GM21447 (cell line): ENCODE data around the gene TMEM117.
"Not testable (repeated sequence)": the region's sequence is repeated elsewhere in the genome, so short reads cannot be mapped to it uniquely, and the experiment has no call there.

Source experiments
- ATAC-seq: cut with Tn5 transposase; IDR thresholded peaks from one replicate; pipeline ENCODE4 v1.9.1; 2021; ENCODE audit not compliant: unreplicated experiment

The TMEM117 gene

DNA sequence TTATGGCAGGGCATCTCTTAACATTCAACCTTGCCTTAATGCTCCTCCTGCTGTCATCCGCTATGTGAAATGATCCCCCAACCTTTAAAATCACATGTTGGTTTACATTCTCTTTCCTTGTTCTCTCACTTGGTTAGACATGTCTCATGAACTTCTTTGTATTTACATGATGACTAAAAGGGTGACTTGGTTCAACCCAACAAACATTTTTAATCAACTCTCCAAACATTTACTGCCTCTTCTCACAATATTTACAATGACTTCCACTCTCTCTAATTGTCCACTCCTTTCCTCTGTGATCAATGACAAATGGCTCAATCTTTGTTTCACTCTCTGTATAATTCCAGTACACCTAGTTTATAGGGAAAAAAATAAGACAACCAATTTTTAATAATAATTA, 534.1 kb downstream of the TMEM117 start:
- no peak for ATAC-seq

- ATAC-seq, result no peak
Observed at GRCh38 chr12:44370982-44371381, 535.1 kb downstream of the TMEM117 start.

DNA sequence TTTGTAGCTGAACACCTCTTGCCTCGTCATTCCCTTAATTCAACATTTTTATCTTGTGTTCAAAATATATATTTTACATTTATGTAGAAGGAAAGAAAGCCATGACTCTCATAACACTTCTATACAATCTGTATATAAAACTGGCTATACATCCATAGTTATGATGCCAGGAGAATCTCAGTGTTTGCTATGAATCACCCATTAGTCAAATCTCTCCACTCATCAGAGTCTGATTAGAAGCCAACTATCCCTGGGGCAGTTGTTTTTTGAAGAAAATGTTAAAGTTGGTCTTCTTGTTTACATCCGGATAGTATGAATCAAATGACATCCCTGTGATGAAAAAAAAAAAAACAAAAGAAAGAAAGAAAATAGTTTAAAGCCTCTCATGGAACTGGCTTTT, 536.4 kb downstream of the TMEM117 start:
- ATAC-seq, result no peak

DNA sequence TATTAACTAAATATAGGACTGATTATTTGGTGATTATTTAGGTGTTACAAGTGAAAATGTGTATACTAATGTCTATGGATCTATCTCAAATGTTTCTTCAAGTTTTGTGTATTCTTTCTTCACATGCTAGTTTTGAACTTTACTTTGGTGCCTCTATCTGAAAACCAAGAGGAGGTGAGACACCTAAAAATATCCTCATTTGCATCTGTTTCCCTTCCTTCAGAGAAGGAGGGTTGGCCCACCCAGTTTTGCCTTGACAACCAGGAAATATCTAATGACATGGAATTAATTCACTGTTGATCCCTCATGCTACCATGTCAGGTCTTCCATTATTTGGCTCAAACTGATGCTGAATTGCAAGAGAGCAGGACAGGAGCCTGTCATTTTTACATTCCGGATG, 539.8 kb downstream of the TMEM117 start:
- peak; percentile 51 for ATAC-seq

GRCh38 chr12:44377443-44378187, 541.7 kb downstream of the TMEM117 start:
- no peak for ATAC-seq

- not testable (repeated sequence) for ATAC-seq
Observed at GRCh38 chr12:44379113-44379512, 543.2 kb downstream of the TMEM117 start.

GRCh38 chr12:44379831-44380230, 544.0 kb downstream of the TMEM117 start:
- ATAC-seq, result no peak

GRCh38 chr12:44380861-44381260, 545.0 kb downstream of the TMEM117 start:
- no peak for ATAC-seq

DNA sequence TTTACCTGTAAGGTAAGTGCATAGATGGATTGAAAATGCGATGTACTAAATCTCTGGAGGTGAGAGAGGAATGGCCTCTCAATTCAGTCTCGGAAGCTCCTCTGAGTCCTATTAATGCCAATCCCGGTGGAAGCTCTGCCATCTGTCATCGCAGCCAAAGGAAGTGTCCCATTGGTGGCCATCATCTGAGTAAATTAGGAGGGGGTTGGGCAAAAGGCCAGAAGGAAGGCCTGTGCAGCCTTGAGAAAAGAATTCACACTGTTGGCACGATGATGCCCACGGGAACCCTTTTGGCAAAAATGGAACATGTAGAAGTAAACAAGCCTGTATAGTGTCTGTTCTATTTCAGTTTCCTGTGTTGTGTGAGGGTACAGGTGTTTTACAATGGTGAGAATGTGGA, 545.5 kb downstream of the TMEM117 start:
- ATAC-seq, result no peak

DNA sequence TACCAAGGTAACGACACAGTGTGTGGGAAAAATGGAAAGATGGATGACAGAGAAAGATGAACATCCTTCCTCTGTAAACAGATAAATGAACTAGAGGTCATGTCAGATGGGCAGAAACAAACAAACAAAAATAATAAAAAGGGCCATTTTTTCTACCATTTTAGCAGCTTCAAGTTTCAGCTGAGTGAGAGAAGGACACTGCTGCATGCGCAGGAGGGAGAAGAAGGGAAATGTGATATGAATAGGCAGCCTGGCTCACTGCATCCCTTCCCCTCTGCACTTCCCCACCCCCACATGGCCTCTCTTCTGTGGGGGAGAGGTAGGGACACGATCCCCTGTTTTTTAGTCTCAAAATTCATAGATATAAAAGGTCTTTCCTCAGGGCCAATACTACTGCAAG, 548.3 kb downstream of the TMEM117 start:
- no peak for ATAC-seq

GRCh38 chr12:44385964-44386363, 550.1 kb downstream of the TMEM117 start:
- ATAC-seq, result no peak

- no peak for ATAC-seq
Observed at GRCh38 chr12:44387581-44387980, 551.7 kb downstream of the TMEM117 start.

DNA sequence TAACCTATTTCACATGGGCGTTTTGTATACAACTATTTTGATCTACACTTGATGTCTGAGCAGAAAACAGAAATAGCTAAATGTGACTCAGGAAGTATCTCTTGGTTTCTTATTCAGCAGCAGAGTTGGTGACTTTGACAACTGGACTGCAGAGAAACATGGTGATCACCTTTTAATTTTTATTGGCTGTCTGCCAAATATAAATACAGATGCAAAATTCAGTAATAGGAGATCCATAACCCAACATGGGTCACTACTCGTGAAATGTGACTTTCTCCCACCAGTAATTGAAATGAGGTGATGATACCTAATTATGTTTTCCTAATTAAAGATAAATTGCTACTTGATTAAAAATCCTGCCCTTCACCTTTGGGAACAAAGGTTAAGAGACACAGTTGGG, 553.2 kb downstream of the TMEM117 start:
- no peak for ATAC-seq

- no peak for ATAC-seq
Observed at GRCh38 chr12:44389896-44390295, 554.0 kb downstream of the TMEM117 start.

- no peak for ATAC-seq
Observed at GRCh38 chr12:44397631-44398030, 561.8 kb downstream of the TMEM117 start.

- no peak for ATAC-seq
Observed at GRCh38 chr12:44403185-44403584, 567.3 kb downstream of the TMEM117 start.

DNA sequence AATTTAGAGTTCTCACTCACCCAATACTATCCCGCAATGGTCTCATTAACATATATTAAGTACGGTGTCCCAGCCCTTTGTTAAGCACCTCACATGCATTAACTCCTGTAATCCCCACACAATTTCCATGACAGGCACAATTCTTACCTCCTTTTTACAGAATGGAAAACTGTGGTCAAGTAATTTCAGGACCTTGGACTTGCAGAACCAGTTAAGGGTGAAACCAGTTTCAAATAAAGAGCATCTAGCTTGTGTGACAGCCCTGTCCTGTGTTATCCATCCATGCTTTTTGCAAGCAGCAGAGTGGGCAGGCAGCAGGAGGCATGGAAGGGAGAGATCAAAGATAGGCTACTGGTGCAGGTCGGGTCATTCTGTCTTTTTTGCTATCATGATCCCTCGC, 569.4 kb downstream of the TMEM117 start:
- ATAC-seq, result no peak

GRCh38 chr12:44422559-44422958, 586.7 kb downstream of the TMEM117 start:
- ATAC-seq, result no peak

- no peak for ATAC-seq
Observed at GRCh38 chr12:44428825-44429224, 592.9 kb downstream of the TMEM117 start.

- peak; percentile 84 for ATAC-seq
Observed at GRCh38 chr12:44431647-44432343, 595.9 kb downstream of the TMEM117 start.

DNA sequence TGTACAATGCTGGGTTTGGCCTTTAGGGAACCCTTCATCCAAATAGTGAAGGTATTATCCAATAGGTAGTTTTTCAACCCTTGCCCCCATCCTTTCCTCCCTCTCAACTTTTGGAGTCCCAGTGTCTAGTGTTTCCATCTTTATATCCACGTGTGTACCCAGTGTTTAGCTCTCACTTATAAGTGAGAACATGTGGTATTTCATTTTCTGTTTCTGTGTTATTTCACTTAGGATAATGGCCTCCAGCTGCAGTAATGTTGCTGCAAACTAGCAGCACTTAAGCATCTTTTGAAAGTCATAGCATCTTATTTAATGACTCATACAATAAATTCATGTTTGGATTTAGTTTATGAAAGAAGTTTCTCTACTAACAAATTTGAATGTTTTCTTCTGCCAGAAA, 597.8 kb downstream of the TMEM117 start:
- no peak for ATAC-seq

GRCh38 chr12:44436756-44437155, 600.9 kb downstream of the TMEM117 start:
- ATAC-seq, result no peak
